Glutamatergic neuron (in vitro differentiated cells): ENCODE data around the gene COQ4. TPM values are rescaled to one million over a fixed set of nuclear protein-coding genes. Genes with fewer than 3 reads are reported as not detected.

Experiments
- DNase-seq: peaks from one replicate; pipeline ENCODE4 v3.0.0; 2022
- H3K27ac Mint-ChIP-seq: one replicate; pipeline ENCODE4 v1.8.0; 2020; ENCODE audit warnings: mild to moderate bottlenecking, mixed read lengths, inconsistent platforms; ENCODE audit not compliant: unreplicated experiment
- H3K27me3 Mint-ChIP-seq: one replicate; pipeline ENCODE4 v1.8.0; 2020; ENCODE audit warnings: mild to moderate bottlenecking, moderate library complexity, mixed read lengths, inconsistent platforms; ENCODE audit not compliant: unreplicated experiment
- H3K36me3 Mint-ChIP-seq: one replicate; pipeline ENCODE4 v1.8.0; 2020; ENCODE audit warnings: mild to moderate bottlenecking, mixed read lengths, inconsistent platforms; ENCODE audit not compliant: unreplicated experiment
- H3K4me1 Mint-ChIP-seq: one replicate; pipeline ENCODE4 v1.8.0; 2020; ENCODE audit warnings: mild to moderate bottlenecking, low read depth, mixed read lengths, inconsistent platforms; ENCODE audit not compliant: unreplicated experiment
- H3K4me3 Mint-ChIP-seq: one replicate; pipeline ENCODE4 v1.8.0; 2020; ENCODE audit warnings: mild to moderate bottlenecking, mixed read lengths, inconsistent platforms; ENCODE audit not compliant: unreplicated experiment
- H3K9me3 Mint-ChIP-seq: one replicate; pipeline ENCODE4 v1.8.0; 2020; ENCODE audit warnings: mild to moderate bottlenecking, moderate library complexity, mixed read lengths, inconsistent platforms; ENCODE audit not compliant: unreplicated experiment
- CTCF ChIP-seq: fragments of 200-600 bp; sonication (generic); IDR thresholded peaks from one replicate; pipeline ENCODE4 v1.5.0; 2021; ENCODE audit not compliant: partially characterized antibody, unreplicated experiment
- long read RNA-seq: library from polyadenylated mRNA; unstranded; transcript quantifications from one replicate; pipeline ENCODE4 v2.0.0, GENCODE V29; 2020; ENCODE audit not compliant: unreplicated experiment
- total RNA-seq: library from RNA; stranded (reverse); fragmentation: NEBNext Ultra II Directional; extraction: Animal tissue kit (Norgen Biotek cat#: 25700); gene quantifications from one replicate; pipeline ENCODE4 v1.2.1, GENCODE V29; 2021; ENCODE audit not compliant: unreplicated experiment

Gene COQ4
- 35.8 TPM for total RNA-seq
- long read RNA-seq, transcript COQ4-201 (7 exons, 1,548 nt), result major isoform, 16 of 23 reads
- long read RNA-seq, partial matches to known transcripts, result 0 of 23 reads
- long read RNA-seq, other reads (novel, unspliced or antisense), result 5 of 23 reads

- Mint-ChIP-seq H3K4me3 (peak within 1 kb of the TSS; percentile 100), H3K36me3 (no peaks in the 10 kb centered on the region), H3K27me3 (peaks cover 3% of the 10 kb centered on the region), H3K27ac (peak within 1 kb of the TSS; percentile 99), H3K4me1 (no peaks in the 10 kb centered on the region), H3K9me3 (peaks cover 10% of the 10 kb centered on the region)
- peak; percentile 93 for DNase-seq
- TF ChIP-seq CTCF, result no peak
Observed at GRCh38 chr9:128322404-128323211, at the start of gene COQ4, which contains the start of gene TRUB2. Gene COQ4 (plus strand): TSS chr9:128322839. CDS start chr9:128322859, 20 bp downstream. Gene TRUB2 (minus strand): TSS chr9:128322447. CDS start chr9:128322408, 39 bp downstream.

GRCh38 chr9:128274245-128274644 lies 48.4 kb upstream of the COQ4 start:
- Mint-ChIP-seq H3K9me3 (peaks cover 11% of the 10 kb centered on the region), H3K36me3 (no peaks in the 10 kb centered on the region), H3K4me1 (peaks cover 11% of the 10 kb centered on the region)

GRCh38 chr9:128275198-128276007 lies 47.2 kb upstream of the COQ4 start, which contains the start of gene GOLGA2:
Gene GOLGA2 (minus strand): TSS chr9:128276007. CDS start chr9:128275976, 31 bp downstream.
- H3K27ac Mint-ChIP-seq, result peak within 1 kb of the TSS; percentile 91
- peaks cover 5% of the 10 kb centered on the region for H3K27me3 Mint-ChIP-seq
- H3K4me1 Mint-ChIP-seq, result peaks cover 11% of the 10 kb centered on the region
- H3K4me3 Mint-ChIP-seq, result peak within 1 kb of the TSS; percentile 99
- peak; percentile 37 for DNase-seq
- peaks cover 12% of the 10 kb centered on the region for H3K9me3 Mint-ChIP-seq
- TF ChIP-seq CTCF, result no peak
- no peaks in the 10 kb centered on the region for H3K36me3 Mint-ChIP-seq

More at GRCh38 chr9:128274245-128274644, 48.4 kb upstream of the COQ4 start:
- H3K27me3 Mint-ChIP-seq, result peaks cover 5% of the 10 kb centered on the region
- TF ChIP-seq CTCF, result no peak
- H3K4me3 Mint-ChIP-seq, result peak overlapping the region; percentile 92
- no peak overlapping the region for H3K27ac Mint-ChIP-seq
- no peak for DNase-seq

- H3K27ac Mint-ChIP-seq, result peak within 1 kb of the TSS; percentile 91
- H3K4me1 Mint-ChIP-seq, result peaks cover 11% of the 10 kb centered on the region
- H3K27me3 Mint-ChIP-seq, result peaks cover 5% of the 10 kb centered on the region
- no peak for TF ChIP-seq CTCF
- H3K9me3 Mint-ChIP-seq, result peaks cover 12% of the 10 kb centered on the region
- DNase-seq, result peak; percentile 100
- no peaks in the 10 kb centered on the region for H3K36me3 Mint-ChIP-seq
- H3K4me3 Mint-ChIP-seq, result peak within 1 kb of the TSS; percentile 99
Observed at GRCh38 chr9:128276008-128276573, 46.5 kb upstream of the COQ4 start, which contains the start of gene SWI5. Gene SWI5 (plus strand): TSS chr9:128276276.
